Measurements from ENCODE around the gene CAMSAP3.

DNA sequence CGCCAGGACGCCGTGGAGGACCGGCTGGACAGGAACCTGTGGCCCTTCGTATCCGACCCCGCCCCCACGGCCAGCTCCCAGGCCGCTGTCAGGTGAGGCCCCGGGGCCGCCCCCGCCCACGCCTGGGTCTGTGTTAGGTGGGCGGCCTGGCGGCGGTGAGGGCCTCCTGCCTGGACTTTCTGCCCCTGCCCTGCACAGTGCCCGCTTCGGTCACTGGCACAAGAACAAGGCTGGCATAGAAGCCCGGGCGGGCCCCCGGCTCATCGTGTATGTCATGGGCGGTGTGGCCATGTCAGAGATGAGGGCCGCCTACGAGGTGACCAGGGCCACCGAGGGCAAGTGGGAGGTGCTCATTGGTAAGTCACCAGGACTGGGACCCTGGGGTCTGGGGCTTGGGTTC is 51.5 kb downstream of the CAMSAP3 start:
- TF ChIP-seq, protein P1, sequence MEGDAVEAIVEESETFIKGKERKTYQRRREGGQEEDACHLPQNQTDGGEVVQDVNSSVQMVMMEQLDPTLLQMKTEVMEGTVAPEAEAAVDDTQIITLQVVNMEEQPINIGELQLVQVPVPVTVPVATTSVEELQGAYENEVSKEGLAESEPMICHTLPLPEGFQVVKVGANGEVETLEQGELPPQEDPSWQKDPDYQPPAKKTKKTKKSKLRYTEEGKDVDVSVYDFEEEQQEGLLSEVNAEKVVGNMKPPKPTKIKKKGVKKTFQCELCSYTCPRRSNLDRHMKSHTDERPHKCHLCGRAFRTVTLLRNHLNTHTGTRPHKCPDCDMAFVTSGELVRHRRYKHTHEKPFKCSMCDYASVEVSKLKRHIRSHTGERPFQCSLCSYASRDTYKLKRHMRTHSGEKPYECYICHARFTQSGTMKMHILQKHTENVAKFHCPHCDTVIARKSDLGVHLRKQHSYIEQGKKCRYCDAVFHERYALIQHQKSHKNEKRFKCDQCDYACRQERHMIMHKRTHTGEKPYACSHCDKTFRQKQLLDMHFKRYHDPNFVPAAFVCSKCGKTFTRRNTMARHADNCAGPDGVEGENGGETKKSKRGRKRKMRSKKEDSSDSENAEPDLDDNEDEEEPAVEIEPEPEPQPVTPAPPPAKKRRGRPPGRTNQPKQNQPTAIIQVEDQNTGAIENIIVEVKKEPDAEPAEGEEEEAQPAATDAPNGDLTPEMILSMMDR (IDR thresholded peaks at IDR 0.05): no peak
- TF ChIP-seq POLR2A (IDR thresholded peaks at IDR 0.05): no peak
